Activated B cell treated with CpG ODN at 0.5 μM for 24 hours (primary cell): ENCODE measurements around the gene CALHM6. TPM values are rescaled to one million over a fixed set of nuclear protein-coding genes. Genes with fewer than 3 reads are reported as not detected.

Experiments used
- ATAC-seq: fragments of 200-7000 bp; cut with Tn5 transposase; one replicate; pipeline ENCODE4 v1.10.0; 2021; ENCODE audit warnings: low read depth, mild to moderate bottlenecking, moderate library complexity
- CTCF ChIA-PET: fragments of 350-600 bp; sonication (Branson Sonifier 250); formaldehyde crosslinking; loops from one replicate; lab custom pipeline; 2021; ENCODE audit warnings: antibody characterized with exemption; lab: Charles Lee
- POLR2A ChIA-PET: fragments of 350-600 bp; sonication (Branson Sonifier 250); formaldehyde crosslinking; loops from one replicate; lab custom pipeline; 2021; ENCODE audit warnings: antibody characterized with exemption; lab: Charles Lee
- DNase-seq: peaks from one replicate; pipeline ENCODE4 v3.0.0; 2022
- H3K27ac Mint-ChIP-seq: one replicate; pipeline ENCODE4 v1.8.0; 2020; ENCODE audit warnings: mixed read lengths
- H3K27me3 Mint-ChIP-seq: one replicate; pipeline ENCODE4 v1.8.0; 2021; ENCODE audit warnings: mixed read lengths
- H3K36me3 Mint-ChIP-seq: one replicate; pipeline ENCODE4 v1.8.0; 2021; ENCODE audit warnings: low read depth, mixed read lengths
- H3K4me1 Mint-ChIP-seq: one replicate; pipeline ENCODE4 v1.8.0; 2021; ENCODE audit warnings: mixed read lengths
- H3K4me3 Mint-ChIP-seq: one replicate; pipeline ENCODE4 v1.8.0; 2020; ENCODE audit warnings: mild to moderate bottlenecking, mixed read lengths
- H3K9me3 Mint-ChIP-seq: one replicate; pipeline ENCODE4 v1.8.0; 2020; ENCODE audit warnings: mixed read lengths
- CTCF ChIP-seq: fragments of 200-600 bp; IDR thresholded peaks from one replicate; pipeline ENCODE4 v1.8.0; 2022; ENCODE audit warnings: antibody characterized with exemption, mild to moderate bottlenecking
- intact Hi-C: fragments of 100-400 bp; cut with micrococcal nuclease; formaldehyde crosslinking; loops from one replicate; pipeline ENCODE4 v1.15.1; 2024
- total RNA-seq: library from RNA; stranded (reverse); gene quantifications from 2 replicates; pipeline ENCODE4 v1.2.3, GENCODE V29; 2022

The CALHM6 gene
- total RNA-seq, 1 donor from 2014 or later: 15.0 TPM

- ATAC-seq: no peak
- intact Hi-C loops: no loop called here
Measured at GRCh38 chr6:116430860-116431259, 30.3 kb upstream of the CALHM6 start.

GRCh38 chr6:116431964-116432595 is 29.1 kb upstream of the CALHM6 start:
- CTCF ChIA-PET: no interaction called here
- peaks cover 9% of the 10 kb centered on the region for H3K36me3 Mint-ChIP-seq
- H3K9me3 Mint-ChIP-seq: no peaks in the 10 kb centered on the region
- no peak for TF ChIP-seq CTCF
- POLR2A ChIA-PET: interaction anchor here (0.6 to 0.7 kb wide), 2 partner anchors 27 to 248 kb away, joined by 3 read pairs; no protein-coding TSS in a partner anchor
- no peak for DNase-seq
- no peak overlapping the region for H3K4me3 Mint-ChIP-seq
- no peak for ATAC-seq
- H3K4me1 Mint-ChIP-seq: no peaks in the 10 kb centered on the region
- intact Hi-C loops: no loop called here
- no peak overlapping the region for H3K27ac Mint-ChIP-seq
- H3K27me3 Mint-ChIP-seq: no peaks in the 10 kb centered on the region

More at GRCh38 chr6:116430860-116431259, 30.3 kb upstream of the CALHM6 start:
- peaks cover 16% of the 10 kb centered on the region for H3K36me3 Mint-ChIP-seq
- no peak for TF ChIP-seq CTCF
- no peak for DNase-seq
- no peak overlapping the region for H3K4me3 Mint-ChIP-seq
- H3K27ac Mint-ChIP-seq: no peak overlapping the region
- no peaks in the 10 kb centered on the region for H3K4me1 Mint-ChIP-seq
- CTCF ChIA-PET: no interaction called here
- H3K27me3 Mint-ChIP-seq: no peaks in the 10 kb centered on the region
- POLR2A ChIA-PET: no interaction called here
- H3K9me3 Mint-ChIP-seq: no peaks in the 10 kb centered on the region

GRCh38 chr6:116433206-116433712 is 27.9 kb upstream of the CALHM6 start:
- POLR2A ChIA-PET: no interaction called here
- Mint-ChIP-seq H3K4me1 (no peaks in the 10 kb centered on the region), H3K4me3 (no peak overlapping the region), H3K9me3 (no peaks in the 10 kb centered on the region), H3K36me3 (peaks cover 8% of the 10 kb centered on the region), H3K27me3 (no peaks in the 10 kb centered on the region), H3K27ac (no peak overlapping the region)
- DNase-seq (no peak), ATAC-seq (no peak)
- CTCF ChIA-PET: interaction anchor here (1.5 kb wide), 1 partner anchor 99 kb away, joined by 4 read pairs; no protein-coding TSS in a partner anchor
- intact Hi-C loops: no loop called here
- no peak for TF ChIP-seq CTCF

- peaks cover 5% of the 10 kb centered on the region for H3K36me3 Mint-ChIP-seq
- no peak overlapping the region for H3K27ac Mint-ChIP-seq
- intact Hi-C loops: no loop called here
- ChIA-PET POLR2A (no interaction called here), CTCF (interaction anchor here (0.6 to 1.5 kb wide), 3 partner anchors 10 to 146 kb away, joined by 3 to 5 read pairs (median 4); no protein-coding TSS in a partner anchor)
- TF ChIP-seq CTCF: no peak
- ATAC-seq (no peak), DNase-seq (no peak)
- H3K27me3 Mint-ChIP-seq: no peaks in the 10 kb centered on the region
- H3K4me3 Mint-ChIP-seq: no peak overlapping the region
- H3K4me1 Mint-ChIP-seq: peaks cover 6% of the 10 kb centered on the region
- H3K9me3 Mint-ChIP-seq: no peaks in the 10 kb centered on the region
Measured at GRCh38 chr6:116434056-116434725, 27.0 kb upstream of the CALHM6 start.

GRCh38 chr6:116436586-116436985 is 24.6 kb upstream of the CALHM6 start:
- ATAC-seq (no peak), DNase-seq (no peak)
- Mint-ChIP-seq H3K9me3 (no peaks in the 10 kb centered on the region), H3K36me3 (no peaks in the 10 kb centered on the region), H3K27ac (no peak overlapping the region), H3K4me3 (no peak overlapping the region), H3K4me1 (peaks cover 8% of the 10 kb centered on the region), H3K27me3 (no peaks in the 10 kb centered on the region)
- CTCF ChIA-PET: no interaction called here
- POLR2A ChIA-PET: no interaction called here
- no peak for TF ChIP-seq CTCF
- intact Hi-C loops: no loop called here
